ENCODE results near the gene EDRF1.
A peak's percentile ranks its signal among the peaks of the same experiment; 100 is the strongest.
"Not testable (repeated sequence)": the region's sequence is repeated elsewhere in the genome, so short reads cannot be mapped to it uniquely, and the experiment has no call there.

Gene EDRF1, protein sequence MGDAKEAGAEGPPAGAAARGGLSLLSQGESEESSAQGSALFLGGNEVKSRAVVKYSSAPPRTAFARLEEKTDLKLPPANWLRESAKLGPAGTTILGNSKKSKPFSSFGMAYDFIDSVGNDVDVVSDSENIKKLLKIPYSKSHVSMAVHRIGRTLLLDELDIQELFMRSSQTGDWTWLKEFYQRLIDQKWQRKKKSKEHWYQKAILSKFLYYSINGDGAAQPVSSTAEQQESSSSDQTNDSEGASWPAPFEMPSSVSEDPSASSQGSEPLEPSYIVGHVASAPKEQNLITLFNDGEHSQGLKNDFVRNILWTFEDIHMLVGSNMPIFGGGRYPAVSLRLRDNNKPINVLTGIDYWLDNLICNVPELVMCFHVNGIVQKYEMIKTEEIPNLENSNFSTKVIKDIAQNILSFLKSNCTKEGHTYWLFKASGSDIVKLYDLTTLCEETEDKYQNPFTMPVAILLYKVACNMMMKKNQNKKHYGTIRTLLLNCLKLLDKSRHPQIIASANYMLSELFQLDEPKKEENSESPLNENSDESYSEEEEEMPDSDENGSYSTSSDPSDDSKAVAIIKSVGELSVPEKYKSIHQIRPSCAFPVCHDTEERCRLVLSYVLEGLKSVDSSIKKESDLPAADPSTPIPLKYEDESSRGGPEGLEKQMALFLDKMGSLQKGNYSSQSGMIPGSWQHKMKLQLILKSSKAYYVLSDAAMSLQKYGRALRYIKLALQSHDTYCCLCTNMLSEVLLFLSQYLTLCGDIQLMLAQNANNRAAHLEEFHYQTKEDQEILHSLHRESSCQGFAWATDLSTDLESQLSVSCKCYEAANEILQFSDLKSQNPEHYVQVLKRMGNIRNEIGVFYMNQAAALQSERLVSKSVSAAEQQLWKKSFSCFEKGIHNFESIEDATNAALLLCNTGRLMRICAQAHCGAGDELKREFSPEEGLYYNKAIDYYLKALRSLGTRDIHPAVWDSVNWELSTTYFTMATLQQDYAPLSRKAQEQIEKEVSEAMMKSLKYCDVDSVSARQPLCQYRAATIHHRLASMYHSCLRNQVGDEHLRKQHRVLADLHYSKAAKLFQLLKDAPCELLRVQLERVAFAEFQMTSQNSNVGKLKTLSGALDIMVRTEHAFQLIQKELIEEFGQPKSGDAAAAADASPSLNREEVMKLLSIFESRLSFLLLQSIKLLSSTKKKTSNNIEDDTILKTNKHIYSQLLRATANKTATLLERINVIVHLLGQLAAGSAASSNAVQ

DNA sequence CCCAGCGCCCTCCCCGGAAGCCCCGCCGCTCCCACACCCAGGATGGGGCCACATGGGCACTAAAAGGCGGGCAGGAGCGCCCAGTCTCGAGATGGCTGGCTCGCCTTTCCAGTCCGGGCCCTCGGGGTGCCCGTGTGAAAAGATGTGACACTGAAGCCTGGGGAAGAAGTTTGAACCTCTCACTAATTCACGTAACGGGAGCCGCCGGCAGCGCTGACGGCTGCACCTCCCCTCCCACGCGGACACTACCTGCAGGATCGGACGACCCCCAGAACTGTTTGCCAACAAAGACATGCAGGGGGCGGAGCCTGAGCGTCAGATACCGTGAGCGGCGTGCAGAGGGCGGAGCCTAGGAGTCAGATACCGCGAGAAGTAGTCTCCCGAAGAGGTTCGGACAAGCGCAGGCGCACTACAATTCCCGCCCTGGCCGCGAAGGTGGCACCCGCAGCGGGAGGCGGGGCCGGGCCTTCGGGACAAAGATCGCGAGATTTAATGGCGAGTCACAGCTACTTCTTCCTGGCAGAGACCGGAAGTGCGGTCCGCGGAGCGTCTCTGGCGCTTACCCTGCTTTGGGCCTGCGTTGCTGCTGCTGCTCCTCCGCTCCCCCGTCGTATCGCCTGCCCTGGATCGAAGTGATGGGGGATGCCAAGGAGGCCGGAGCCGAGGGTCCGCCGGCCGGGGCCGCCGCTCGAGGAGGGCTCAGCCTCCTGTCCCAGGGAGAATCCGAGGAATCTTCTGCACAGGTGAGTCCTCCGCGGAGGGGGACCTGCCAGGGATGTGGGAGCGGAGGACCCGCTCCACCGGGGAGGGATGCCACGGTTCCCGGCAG, at the start of gene EDRF1:
Gene EDRF1, plus strand, starts transcription at position 537 of the 829 bp plus-strand sequence. Its CDS starts 99 bp downstream, at position 636.
- peak; percentile 100 for DNase-seq (ENCODE audit: low spot score)

DNA sequence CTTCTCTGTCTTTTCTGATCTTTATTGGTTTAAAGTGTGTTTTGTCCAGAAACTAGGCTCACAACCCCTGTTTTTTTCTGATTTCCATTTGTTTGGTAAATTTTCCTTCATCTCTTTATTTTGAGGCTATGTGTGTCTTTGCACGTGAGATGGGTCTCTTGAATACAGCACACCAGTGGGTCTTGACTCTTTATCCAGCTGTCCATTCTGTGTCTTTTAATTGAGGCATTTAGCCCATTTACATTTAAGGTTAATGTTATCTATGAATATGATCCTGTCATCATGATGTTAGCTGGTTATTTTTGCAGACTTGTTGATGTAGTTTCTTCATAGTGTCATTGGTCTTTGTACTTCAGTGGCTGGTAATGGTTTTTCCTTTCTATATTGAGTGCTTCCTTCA, 46.6 kb upstream of the EDRF1 start:
- DNase-seq (ENCODE audit: low spot score), result no peak

DNA sequence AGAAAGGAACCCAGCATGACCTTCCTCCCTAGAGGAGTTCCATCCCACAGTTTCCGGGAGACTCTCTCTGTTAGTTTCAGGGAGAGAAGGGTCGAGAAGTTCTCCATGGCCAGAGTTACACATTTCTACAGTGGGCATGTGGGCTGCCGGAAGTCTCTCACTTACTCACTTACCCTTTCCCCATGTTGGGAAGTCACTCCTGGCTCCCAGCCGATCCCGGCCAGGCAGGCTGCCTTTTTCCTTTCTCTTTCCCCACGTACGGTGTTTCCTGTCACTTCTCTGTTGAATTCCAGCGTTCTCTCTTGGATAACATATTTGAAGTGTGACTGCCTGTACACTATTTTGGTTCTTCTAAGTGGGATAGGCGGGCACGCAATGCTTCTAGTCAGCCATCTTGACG, 40.1 kb upstream of the EDRF1 start:
- DNase-seq (ENCODE audit: low spot score), result no peak

DNA sequence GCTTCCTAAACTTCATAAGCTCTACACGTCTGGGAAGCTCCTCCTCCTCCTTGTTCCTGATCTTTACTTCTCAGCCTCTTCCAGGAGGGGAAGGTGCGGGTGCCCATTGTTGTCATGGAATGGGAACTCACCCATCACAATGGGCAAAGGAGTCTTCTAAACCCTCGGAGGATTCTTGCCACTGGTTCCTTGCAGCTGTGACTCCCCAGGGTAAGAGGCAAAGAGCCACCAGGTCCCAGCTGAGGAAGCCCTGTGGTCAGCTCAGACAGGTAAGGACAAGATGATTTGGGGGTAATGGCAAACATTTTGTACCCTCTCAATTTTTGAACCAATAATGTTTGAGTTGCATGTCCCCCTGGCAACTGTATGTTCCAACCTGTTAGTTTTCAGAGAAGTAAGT, 36.4 kb upstream of the EDRF1 start, which contains the start of gene TEX36:
Gene TEX36, minus strand, starts transcription at position 101 of the 400 bp plus-strand sequence. CDS start 174 bp downstream, outside the sequence.
- no peak for DNase-seq (ENCODE audit: low spot score)

DNA sequence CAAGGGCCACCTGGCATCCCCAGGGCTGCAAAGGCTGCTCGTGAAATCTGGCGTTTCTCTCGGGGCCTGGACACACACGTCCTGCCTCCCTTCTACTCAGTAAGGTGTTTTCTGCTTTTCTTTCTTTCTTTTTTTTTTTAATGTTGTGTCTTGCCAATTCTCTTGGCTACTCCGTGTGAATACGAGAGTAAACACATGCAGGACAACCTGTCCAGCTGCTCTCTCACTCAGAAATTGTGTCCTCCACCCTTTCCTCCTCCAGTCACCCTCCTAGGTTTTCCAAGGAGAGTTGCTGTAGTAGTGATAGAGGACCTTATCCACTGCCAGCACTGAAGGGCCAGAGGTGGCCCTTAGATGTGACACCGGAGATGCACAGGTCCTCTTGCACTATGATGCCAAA, 35.7 kb upstream of the EDRF1 start:
- DNase-seq (ENCODE audit: low spot score), result no peak

DNA sequence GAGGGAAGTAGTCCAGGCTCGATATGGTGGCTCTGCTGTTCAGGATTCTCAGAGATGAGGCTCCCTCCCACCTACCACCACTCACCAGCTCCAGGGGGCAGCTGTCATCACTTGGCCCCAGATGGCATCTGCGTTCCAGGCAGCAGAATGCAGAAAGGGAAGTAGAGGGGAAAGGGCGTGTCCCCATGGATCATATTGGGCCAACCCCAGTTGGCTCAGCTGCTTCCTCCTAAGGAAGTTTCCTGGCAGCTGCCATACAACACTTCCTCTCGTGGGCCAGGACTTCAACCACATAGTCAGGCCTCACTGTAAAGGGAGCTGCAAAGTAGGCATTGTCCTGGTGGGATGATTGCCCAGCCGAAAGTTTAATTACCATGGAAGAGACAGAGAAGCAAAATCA, 34.9 kb upstream of the EDRF1 start:
- no peak for DNase-seq (ENCODE audit: low spot score)

DNA sequence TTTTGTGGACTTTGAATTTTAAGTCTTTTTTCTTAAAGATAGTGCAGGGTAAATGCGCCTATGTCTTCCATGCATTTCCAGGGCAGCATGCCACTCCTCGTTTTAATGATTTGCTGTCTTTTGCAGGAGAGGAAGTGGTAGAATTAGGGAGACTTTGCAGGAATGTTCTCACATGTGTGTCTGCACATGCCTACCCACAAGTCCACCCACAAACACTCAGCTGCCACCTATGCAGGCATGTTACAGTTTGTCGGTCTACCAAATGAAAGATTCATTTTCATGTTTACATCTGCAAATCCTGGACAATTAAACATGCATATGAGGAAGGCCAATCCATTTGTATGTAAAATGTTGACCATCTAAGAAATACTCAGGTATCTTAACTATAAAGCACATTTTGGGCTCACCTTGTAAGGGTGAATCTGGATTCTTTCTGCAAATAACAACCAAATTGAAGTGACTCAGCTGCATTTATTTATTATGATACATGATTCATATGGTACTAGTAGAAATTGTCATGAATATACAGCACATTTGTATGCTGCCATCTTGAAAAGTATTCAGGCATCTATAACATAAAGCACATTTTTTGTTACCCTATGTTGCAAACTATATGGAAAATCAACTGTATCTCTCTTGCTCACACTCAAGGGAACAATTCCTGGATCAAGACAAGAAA, 31.9 kb upstream of the EDRF1 start:
- DNase-seq (ENCODE audit: low spot score), result no peak

DNA sequence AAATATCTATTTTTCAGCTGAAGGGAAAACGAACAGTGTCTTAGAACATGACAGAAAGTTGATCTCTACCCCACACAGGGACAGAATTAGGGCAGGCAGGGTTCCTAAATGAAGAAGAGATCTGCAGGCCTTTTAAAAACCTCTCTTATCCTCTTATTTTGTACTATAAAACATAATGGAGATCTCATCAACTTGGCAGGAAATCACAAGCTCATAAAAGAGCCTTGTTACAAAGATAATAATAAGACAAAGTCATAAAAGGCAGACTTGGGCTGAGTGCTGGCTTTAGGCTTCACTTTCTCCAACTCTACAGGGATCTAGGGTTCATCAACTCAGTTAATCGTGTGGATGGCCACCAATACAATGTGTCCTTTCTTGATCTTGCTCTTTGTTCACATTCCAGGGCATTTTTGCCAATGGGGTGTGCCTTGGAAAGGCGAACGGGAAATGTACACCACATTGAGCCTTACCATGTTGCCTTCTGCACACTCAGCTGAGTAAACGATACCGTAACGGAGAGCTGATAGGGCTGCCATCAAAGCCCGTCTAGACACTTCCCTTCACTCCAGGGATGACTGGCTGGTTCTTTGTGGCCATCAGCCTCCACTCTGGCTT, 29.4 kb upstream of the EDRF1 start:
- no peak for DNase-seq (ENCODE audit: low spot score)

DNA sequence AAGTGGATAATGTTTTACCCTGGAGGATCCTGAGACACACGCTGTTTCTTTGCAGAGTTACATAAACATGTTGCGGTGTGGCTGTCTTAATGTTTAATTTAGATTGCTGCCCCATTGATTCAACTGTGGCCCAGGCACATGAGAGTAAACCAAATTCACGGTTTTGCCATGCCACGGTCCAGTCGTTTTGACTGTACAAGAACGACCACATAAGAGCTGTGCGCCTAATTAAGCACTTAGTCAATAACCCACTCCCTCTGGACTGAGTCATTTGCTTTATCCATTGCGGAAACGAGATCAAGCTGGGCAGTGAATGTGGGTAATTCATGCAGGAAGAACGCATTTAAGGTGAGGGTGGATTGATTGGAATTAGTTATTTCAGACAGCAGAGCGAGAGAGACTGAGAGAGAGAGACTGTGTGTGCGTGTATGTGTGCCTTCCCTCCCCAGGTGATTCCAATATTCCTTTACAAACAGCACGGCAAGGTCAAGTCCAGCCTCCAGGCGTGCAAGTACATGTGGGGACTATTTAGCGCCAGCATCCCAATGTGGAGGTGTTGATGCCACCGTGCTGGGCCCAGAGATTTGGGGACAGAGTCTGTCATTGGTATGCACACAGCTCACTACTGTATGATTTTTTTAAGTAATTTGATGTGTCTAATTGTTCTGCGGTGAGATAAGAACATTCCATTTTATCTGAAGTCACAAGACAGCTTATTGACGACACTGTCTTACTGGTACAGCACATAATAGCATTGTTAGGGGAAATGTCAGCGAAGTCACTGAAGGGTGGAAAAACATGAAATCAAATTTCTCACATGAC, 28.1 kb upstream of the EDRF1 start:
- DNase-seq (ENCODE audit: low spot score), result peak; percentile 17

DNA sequence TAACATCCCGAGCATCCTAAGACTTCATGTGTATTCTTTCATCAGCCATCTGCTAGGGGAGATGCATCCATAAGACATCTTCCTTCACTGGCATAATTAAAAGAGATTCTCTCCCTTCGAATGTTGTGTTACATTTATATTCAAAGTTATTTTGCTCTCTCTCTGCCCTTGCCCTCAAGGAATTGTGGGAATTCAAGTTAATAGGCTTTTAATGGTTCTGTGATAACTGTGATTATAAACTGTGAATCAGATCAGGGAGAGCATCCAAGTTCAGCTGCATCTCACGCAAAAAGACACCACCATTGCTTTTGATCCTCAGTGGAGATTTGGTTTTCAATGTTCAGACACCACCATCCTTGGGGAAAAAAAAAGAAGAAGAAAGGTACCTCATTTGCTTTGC, 27.3 kb upstream of the EDRF1 start:
- DNase-seq (ENCODE audit: low spot score), result peak; percentile 24

DNA sequence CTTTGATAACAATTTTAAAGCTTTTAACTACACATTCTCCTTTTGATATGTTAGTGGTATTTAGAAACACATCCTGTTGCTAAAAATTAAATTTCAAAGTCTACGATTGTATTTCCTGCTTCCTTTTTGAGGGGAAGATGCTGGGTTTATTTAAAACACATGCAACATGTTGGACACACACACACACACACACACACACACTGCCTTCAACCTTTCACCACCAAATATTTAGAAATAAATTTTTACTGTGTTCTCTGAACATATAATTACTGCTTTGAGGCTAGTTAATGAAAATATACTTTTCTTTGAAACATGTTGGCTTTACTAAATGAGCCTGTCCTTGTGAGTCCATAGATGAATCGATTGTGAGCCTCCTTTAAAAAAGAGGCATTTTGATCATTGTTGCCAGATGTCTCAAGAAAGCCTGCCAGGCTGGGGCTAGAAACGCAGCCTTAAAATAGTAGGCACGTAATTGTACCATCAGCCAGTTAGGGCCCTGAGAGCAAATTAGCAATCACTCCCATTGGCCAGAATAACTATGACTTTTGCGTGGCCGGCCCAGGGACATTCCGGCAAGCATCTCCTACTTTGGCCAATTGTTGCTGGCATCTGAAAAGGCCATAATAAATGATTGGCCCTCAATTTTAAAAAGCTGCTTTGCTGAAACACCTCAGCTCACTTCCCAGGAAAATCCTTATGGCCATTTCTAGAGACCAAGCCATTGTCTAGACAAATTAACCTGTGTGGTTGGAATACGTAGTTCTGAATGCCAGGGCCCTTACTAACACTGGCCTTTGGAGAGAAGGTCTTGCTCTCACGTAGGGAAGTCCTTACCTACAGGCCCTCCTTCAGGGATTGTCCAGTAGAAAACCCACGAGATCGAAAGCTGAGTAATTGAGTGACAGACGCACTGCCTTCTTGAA, 26.6 kb upstream of the EDRF1 start:
- DNase-seq (ENCODE audit: low spot score), result peak; percentile 80

DNA sequence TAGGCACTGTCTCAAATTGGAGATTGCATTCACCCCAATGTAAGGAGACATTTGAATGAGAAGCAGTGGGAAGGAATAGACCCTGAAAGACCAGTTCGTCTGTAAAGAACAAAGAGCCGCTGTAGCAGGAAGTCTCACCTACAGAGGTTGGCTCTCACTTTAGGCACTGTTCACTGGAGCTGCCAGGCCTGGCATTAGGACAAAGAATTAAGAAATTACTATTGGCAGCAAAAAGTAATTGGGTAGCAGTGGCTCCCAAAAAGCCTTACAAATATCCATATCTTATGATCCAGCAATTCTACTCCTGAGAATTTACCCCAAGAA, 26.0 kb upstream of the EDRF1 start:
- no peak for DNase-seq (ENCODE audit: low spot score)

DNA sequence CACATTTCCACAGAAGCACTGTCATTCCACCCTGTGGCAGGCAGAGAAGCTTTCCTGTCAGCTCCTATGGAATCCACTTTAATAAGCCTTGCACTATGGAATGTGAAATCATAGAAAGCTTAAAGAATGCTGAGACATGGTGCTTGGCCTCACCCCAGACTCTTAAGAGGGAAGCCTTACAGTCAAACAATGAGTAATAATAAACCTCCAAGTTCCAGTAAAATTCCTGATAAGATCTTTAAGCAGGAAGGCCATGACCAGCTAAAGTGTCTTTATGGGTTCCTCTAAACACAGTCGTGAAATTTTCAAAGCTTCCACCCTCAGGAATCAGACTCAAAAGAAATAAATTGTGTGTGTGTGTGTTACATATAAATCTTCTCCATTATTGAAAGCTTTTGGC, 24.6 kb upstream of the EDRF1 start:
- peak; percentile 71 for DNase-seq (ENCODE audit: low spot score)

DNA sequence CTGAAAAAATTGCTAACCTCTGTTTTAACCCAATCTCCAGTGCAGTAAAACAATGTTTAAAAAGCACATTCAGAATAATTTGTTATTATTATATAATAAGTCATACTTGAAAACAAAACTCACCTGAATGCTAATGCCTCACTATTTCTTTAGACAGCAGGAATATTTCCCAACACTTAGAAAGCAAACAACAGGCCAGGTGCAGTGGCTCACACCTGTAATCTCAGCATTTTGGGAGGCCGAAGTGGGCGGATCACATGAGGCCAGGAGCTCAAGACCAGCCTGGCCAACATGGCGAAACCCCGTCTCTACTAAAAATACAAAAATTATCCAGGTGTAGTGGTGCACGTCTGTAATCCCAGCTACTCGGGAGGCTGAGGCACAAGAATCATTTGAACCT, 22.6 kb upstream of the EDRF1 start:
- DNase-seq (ENCODE audit: low spot score), result not testable (repeated sequence)

DNA sequence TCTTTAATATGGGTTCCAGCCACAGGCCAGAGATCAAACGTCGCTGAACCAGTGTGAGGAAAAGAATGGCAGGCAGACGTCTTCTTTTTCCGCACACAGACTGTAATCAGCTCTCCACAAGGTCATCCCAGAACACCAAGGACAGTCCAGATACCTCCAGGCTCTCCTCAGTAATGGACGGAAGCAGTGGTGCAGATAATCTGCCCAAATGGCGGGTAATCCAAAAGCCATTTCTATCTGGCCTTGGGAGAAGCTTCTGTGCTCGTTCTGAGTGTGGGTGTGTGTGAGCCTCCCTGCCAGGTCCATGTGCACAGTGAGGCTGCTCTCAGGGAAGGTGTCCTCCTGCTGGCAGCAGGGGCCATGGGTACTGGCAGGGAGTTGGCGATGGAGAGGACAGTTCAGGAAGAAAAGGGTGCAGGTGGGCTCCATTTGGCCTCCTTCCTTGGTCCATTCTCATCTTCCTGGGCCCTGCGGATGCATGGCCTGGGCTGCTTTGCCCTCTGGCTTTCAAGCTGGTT, 21.0 kb upstream of the EDRF1 start:
- no peak for DNase-seq (ENCODE audit: low spot score)

DNA sequence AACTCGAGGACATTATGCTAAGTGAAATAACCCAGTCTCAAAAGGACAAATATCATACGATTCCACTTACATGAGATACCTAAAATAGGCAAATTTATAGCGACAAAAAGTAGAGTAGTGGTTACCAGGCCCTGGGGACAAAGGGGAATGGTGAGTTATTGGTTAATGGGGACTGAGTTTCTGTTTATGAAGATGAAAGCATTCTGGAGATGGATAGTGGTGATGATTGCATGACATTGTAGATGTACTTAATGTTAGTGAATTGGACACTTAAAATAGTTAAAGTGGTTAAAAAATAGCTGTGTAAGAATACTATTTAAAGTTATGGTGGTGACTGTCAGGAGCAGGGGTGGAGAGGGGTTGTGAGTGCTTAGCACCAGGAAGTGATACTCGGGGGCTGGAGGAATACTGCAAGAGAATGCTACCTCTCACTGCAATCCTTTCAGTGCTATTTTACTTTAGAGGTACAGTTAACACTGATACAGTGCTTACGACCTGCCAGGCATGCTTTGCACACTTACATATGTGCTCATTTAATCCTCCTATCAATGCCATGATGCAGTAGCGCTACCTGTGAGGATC, 19.9 kb upstream of the EDRF1 start:
- no peak for DNase-seq (ENCODE audit: low spot score)

DNA sequence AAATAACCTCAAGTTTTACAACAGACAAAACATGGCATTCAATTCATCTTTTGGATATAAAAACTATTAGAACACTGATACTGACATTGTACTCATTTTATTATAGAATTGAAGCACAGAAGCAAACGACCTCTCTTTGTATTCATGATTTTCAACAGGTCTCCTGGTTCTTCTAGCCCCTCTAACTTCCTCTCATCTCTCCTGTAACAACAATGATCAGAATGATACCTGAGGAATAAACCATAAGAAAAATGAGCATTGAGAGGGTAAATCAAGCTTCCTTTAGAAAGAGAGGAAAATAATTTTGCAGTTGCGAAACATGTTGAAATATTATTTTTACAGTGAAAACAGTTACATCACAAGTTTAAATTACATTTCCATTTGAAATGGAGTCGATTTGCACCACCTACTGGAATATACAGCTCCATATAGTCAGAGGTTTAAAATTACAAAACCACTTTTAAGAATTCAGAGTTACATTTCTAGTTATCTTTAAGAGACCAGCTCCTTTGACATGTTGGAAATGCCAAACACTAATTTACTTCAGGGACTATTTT, 19.1 kb upstream of the EDRF1 start:
- DNase-seq (ENCODE audit: low spot score), result peak; percentile 26
